Mammary epithelial cell (primary cell): Measurements from ENCODE around the gene GRHL3.

Experiments
- CTCF ChIP-seq, 2 donors: IDR thresholded peaks in 1 of 2; conservative IDR thresholded peaks in 1 of 2; 2 replicates each; pipeline ENCODE4 v1.5.1; 2011 to 2012; ENCODE audit warnings: inconsistent platforms in 2 of 2, low read length in 2 of 2, mild to moderate bottlenecking in 2 of 2, control low read depth in 1 of 2, low read depth in 1 of 2; ENCODE audit not compliant: insufficient read depth in 1 of 2; ENCODE audit errors: extremely low read depth in 1 of 2
- EZH2 ChIP-seq: IDR thresholded peaks from 2 replicates; pipeline ENCODE4 v1.6.1; 2012; ENCODE audit warnings: low read length, inconsistent platforms, borderline replicate concordance

GRCh38 chr1:24278726-24279125 lies 40.4 kb upstream of the GRHL3 start:
- TF ChIP-seq CTCF (conservative IDR thresholded peaks at IDR 0.05 in 1 of 2, IDR thresholded peaks at IDR 0.05 in 1 of 2; ENCODE audit: extremely low read depth in 1 of 2, insufficient read depth in 1 of 2, low read depth in 1 of 2, low read length in 2 of 2) (no peak), EZH2 (no peak)
